Tongue (tissue), 3 donors: Measurements from ENCODE around the gene SERTAD1. TPM values are rescaled to one million over a fixed set of nuclear protein-coding genes. Genes with fewer than 3 reads are reported as not detected.

Experiments used
- DNase-seq: peaks from one replicate; pipeline ENCODE4 v3.0.0-alpha.2; 2015
- small RNA-seq: library from RNA; depleted of rRNA; stranded (forward); fragments of <200 nt; gene quantifications from one replicate; pipeline ENCODE3, GENCODE V24; 2014; ENCODE audit warnings: low replicate concordance
- total RNA-seq: library from RNA; depleted of rRNA; stranded (reverse); fragments of >200 nt; gene quantifications from one replicate; pipeline ENCODE4 v1.2.3, GENCODE V29; 2014

The SERTAD1 gene
- total RNA-seq, 1 donor from 2014 or later: 12.9 TPM

DNA sequence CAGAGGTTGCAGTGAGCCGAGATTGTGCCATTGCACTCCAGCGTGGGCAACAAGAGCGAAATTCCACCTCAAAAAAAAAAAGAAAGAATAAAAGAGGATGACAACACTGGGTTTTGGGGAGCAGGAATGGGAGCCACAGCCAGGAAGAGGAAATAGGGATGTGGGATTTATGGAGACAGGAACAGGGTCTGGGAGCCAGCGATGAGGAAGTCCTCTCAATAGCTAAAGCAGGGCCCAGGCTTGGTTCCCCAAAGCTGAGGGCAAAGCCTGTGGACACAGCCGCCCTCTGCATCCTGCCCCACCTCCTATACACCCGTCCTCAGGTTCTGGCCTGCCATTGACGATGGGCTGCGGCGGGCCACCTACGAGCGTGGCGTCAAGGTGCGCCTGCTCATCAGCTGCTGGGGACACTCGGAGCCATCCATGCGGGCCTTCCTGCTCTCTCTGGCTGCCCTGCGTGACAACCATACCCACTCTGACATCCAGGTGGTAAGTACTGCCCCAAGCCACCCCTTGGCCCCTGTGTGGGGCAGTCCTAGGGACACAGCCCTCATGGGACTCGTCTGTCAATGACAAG is 49.4 kb downstream of the SERTAD1 start:
- DNase-seq: no peak

DNA sequence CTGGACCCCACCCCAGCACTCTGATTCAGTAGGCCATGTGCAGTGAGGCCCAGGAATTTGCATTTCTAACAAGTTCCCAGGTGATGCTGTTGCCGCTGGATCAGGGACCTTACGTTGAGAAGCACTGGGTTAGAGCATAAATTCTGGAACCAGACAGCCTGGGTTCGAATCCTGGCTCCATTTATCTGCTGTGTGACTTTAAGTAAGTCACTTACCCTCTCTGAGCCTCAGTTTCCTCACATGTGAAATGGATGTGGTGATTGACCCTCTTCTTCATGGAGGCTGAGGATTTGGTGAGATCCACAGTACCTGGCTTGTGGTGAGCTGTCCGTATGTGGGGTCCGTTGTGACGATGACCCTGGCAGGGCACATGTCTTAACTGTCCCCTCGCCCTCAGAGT is 51.7 kb downstream of the SERTAD1 start:
- no peak for DNase-seq

DNA sequence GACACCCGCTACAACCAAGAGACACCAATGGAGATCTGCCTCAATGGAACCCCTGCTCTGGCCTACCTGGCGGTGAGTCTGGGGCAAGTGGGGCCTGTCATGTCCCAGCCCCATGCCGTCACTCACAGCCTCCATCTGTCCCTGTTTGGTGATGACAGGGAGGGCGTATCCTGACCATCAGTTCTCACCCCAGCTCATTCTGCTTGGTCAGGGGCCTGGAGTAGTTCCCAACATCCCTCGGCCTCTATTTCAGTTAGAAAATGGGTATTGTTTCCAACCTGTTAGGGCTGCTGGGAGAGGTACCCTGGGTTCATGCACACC is 54.0 kb downstream of the SERTAD1 start:
- no peak for DNase-seq

Small RNA genes lying within 50 kb of the gene (small RNA-seq; reads per million reads assigned to genes)
- gene RF00017: not detected

Other genes with a start within 250 kb of the SERTAD1 start
- 5.1 TPM for gene MAP3K10, start 234.6 kb downstream of the SERTAD1 start, total RNA-seq
- gene TTC9B, start 207.6 kb downstream of the SERTAD1 start, total RNA-seq: not detected
- gene CCNP, start 199.3 kb downstream of the SERTAD1 start, total RNA-seq: not detected
- 142 TPM for gene AKT2, start 140.6 kb downstream of the SERTAD1 start, total RNA-seq
- 25.6 TPM for gene C19orf47, start 77.6 kb downstream of the SERTAD1 start, total RNA-seq
- gene PLD3, start 77.3 kb downstream of the SERTAD1 start, total RNA-seq: 295 TPM
- gene HIPK4, start 35.8 kb downstream of the SERTAD1 start, total RNA-seq: not detected
- gene PRX, start 12.6 kb downstream of the SERTAD1 start, total RNA-seq: 32.0 TPM
- gene SERTAD3, start 18.3 kb upstream of the SERTAD1 start, total RNA-seq: 42.3 TPM
- gene BLVRB, start 39.8 kb upstream of the SERTAD1 start, total RNA-seq: 57.4 TPM
- gene SPTBN4, start 41.0 kb upstream of the SERTAD1 start, total RNA-seq: 0.92 TPM
- gene SHKBP1, start 150.9 kb upstream of the SERTAD1 start, total RNA-seq: 8.8 TPM
- 275 TPM for gene LTBP4, start 175.4 kb upstream of the SERTAD1 start, total RNA-seq